ENCODE results near the gene TRAPPC12. TPM values are rescaled to one million over a fixed set of nuclear protein-coding genes. Genes with fewer than 3 reads are reported as not detected.

Gene TRAPPC12
- total RNA-seq, 4 donors from 2014 or later, result 52.2 to 90.7 (median 77.6) TPM

- Histone ChIP-seq H3K27me3 (no peaks in the 10 kb centered on the region), H3K27ac (no peak overlapping the region), H3K36me3 (peaks cover 0 to 91% of the 10 kb centered on the region in 2 donors), H3K4me1 (peaks cover 0 to 8% (median 0%) of the 10 kb centered on the region in 3 donors), H3K4me3 (no peak overlapping the region), H3K9me3 (no peaks in the 10 kb centered on the region)
- 83% methylated on average over 10 of the region's 25 CpGs; no CpG with 5 or more reads in 1 of the 2 donors for WGBS, 2 donors (ENCODE audit: low coverage in 1 of 2)
- no peak for ATAC-seq
- no peak for TF ChIP-seq POLR2A (IDR thresholded peaks at IDR 0.05)
- no peak for TF ChIP-seq POLR2AphosphoS5 (IDR thresholded peaks at IDR 0.05)
- no peak for TF ChIP-seq CTCF (IDR thresholded peaks at IDR 0.05)
- TF ChIP-seq EP300 (IDR thresholded peaks at IDR 0.05), result no peak
These were observed 79.9 kb downstream of the TRAPPC12 start for GRCh38 chr2:3459185-3460015.

GRCh38 chr2:3460156-3460555, 80.7 kb downstream of the TRAPPC12 start:
- H3K27me3 ChIP-seq, result no peaks in the 10 kb centered on the region
- 76% methylated on average over 8 of the region's 11 CpGs; no CpG with 5 or more reads in 1 of the 2 donors for WGBS, 2 donors (ENCODE audit: low coverage in 1 of 2)
- no peaks in the 10 kb centered on the region for H3K9me3 ChIP-seq
- H3K4me1 ChIP-seq, result peaks cover 0 to 8% (median 0%) of the 10 kb centered on the region in 3 donors
- no peak for TF ChIP-seq POLR2AphosphoS5 (IDR thresholded peaks at IDR 0.05)
- no peak for TF ChIP-seq EP300 (IDR thresholded peaks at IDR 0.05)
- no peak for TF ChIP-seq CTCF (IDR thresholded peaks at IDR 0.05)
- TF ChIP-seq POLR2A (IDR thresholded peaks at IDR 0.05), result no peak
- ATAC-seq, result no peak
- H3K36me3 ChIP-seq, result peaks cover 0 to 91% of the 10 kb centered on the region in 2 donors
- no peak overlapping the region for H3K4me3 ChIP-seq
- H3K27ac ChIP-seq, result no peak overlapping the region

GRCh38 chr2:3460831-3461800, 81.6 kb downstream of the TRAPPC12 start:
- peaks cover 0 to 8% (median 0%) of the 10 kb centered on the region in 3 donors for H3K4me1 ChIP-seq
- H3K9me3 ChIP-seq, result no peaks in the 10 kb centered on the region
- H3K4me3 ChIP-seq, result no peak overlapping the region
- TF ChIP-seq EP300 (IDR thresholded peaks at IDR 0.05) (no peak), POLR2AphosphoS5 (IDR thresholded peaks at IDR 0.05) (no peak), POLR2A (IDR thresholded peaks at IDR 0.05) (no peak)
- H3K27ac ChIP-seq, result peak overlapping the region in 3 of 4 donors; percentile 57 to 69 (median 64)
- H3K36me3 ChIP-seq, result peaks cover 0 to 93% of the 10 kb centered on the region in 2 donors
- 81 to 86% methylated on average over 9 to 26 of the region's 38 CpGs for WGBS, 2 donors (ENCODE audit: low coverage in 1 of 2)
- H3K27me3 ChIP-seq, result no peaks in the 10 kb centered on the region
- no peak for ATAC-seq

GRCh38 chr2:3461801-3462492, 82.5 kb downstream of the TRAPPC12 start:
- H3K4me1 ChIP-seq, result peaks cover 0 to 8% (median 0%) of the 10 kb centered on the region in 3 donors
- 26 to 34% methylated on average over 5 to 6 of the region's 12 CpGs for WGBS, 2 donors (ENCODE audit: low coverage in 1 of 2)
- peak overlapping the region; percentile 10 to 69 (median 60) for H3K27ac ChIP-seq
- TF ChIP-seq CTCF (IDR thresholded peaks at IDR 0.05), result peak in 3 of 4 experiments; percentile 75 to 92 (median 89)
- TF ChIP-seq EP300 (IDR thresholded peaks at IDR 0.05), result no peak
- no peak for TF ChIP-seq POLR2A (IDR thresholded peaks at IDR 0.05)
- peak; percentile 5 for TF ChIP-seq POLR2AphosphoS5 (IDR thresholded peaks at IDR 0.05)
- H3K36me3 ChIP-seq, result peaks cover 0 to 93% of the 10 kb centered on the region in 2 donors
- no peak for ATAC-seq
- H3K27me3 ChIP-seq, result no peaks in the 10 kb centered on the region
- no peak overlapping the region for H3K4me3 ChIP-seq
- H3K9me3 ChIP-seq, result no peaks in the 10 kb centered on the region

Data from gastroesophageal sphincter (tissue), 4 donors.